Measurements from ENCODE around the gene ZNF536. TPM values are rescaled to one million over a fixed set of nuclear protein-coding genes. Genes with fewer than 3 reads are reported as not detected.

The ZNF536 gene
- total RNA-seq, 1 experiment from 2014 or later = 2.9 TPM

DNA sequence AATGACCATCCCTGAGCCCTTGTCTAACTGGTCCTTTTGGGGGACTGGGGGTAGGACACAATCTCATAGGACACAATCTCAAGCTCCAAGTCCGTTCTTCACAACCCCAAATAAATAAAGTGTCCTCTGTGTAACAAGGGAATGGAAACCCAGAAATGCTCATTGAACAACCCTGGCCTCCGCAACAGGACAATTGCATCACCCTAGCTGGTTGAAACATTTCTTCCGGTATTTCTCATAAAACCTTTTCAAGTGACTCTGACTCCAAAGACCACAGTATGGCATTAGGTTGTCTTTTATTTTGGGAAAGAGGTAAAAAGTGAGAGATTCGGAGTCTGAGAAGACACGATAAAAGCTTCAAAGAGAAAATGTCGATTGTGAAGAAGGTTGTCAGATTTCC lies 186.6 kb downstream of the ZNF536 start:
- no peak for DNase-seq (ENCODE audit: low spot score)
- Histone ChIP-seq H3K36me3 (ENCODE audit: insufficient read depth, low read length, poor library complexity, severe bottlenecking) (no peaks in the 10 kb centered on the region), H3K4me1 (ENCODE audit: insufficient read depth, low read length, poor library complexity, severe bottlenecking) (peaks cover 21% of the 10 kb centered on the region), H3K9me3 (ENCODE audit: low read depth, low read length, poor library complexity, severe bottlenecking) (no peaks in the 10 kb centered on the region), H3K27me3 (replicated peaks; ENCODE audit: insufficient read depth, low read depth, low read length, poor library complexity) (no peaks in the 10 kb centered on the region), H3K27ac (ENCODE audit: low read depth, low read length, poor library complexity, severe bottlenecking) (peak overlapping the region; percentile 66), H3K4me3 (ENCODE audit: low read depth, low read length, poor library complexity, severe bottlenecking) (no peak overlapping the region)
- TF ChIP-seq EZH2 (IDR thresholded peaks at IDR 0.05; ENCODE audit: borderline replicate concordance, low read depth, low read length, poor library complexity, severe bottlenecking) = no peak
- TF ChIP-seq, protein P1, sequence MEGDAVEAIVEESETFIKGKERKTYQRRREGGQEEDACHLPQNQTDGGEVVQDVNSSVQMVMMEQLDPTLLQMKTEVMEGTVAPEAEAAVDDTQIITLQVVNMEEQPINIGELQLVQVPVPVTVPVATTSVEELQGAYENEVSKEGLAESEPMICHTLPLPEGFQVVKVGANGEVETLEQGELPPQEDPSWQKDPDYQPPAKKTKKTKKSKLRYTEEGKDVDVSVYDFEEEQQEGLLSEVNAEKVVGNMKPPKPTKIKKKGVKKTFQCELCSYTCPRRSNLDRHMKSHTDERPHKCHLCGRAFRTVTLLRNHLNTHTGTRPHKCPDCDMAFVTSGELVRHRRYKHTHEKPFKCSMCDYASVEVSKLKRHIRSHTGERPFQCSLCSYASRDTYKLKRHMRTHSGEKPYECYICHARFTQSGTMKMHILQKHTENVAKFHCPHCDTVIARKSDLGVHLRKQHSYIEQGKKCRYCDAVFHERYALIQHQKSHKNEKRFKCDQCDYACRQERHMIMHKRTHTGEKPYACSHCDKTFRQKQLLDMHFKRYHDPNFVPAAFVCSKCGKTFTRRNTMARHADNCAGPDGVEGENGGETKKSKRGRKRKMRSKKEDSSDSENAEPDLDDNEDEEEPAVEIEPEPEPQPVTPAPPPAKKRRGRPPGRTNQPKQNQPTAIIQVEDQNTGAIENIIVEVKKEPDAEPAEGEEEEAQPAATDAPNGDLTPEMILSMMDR (conservative IDR thresholded peaks at IDR 0.05; ENCODE audit: low read depth, low read length) = no peak
- intact Hi-C loops (cut with micrococcal nuclease; ENCODE audit: unreplicated experiment) = no loop called here
- CTCF ChIA-PET = interaction anchor here (0.8 kb wide), 1 partner anchor 798 kb away, joined by 3 read pairs; no protein-coding TSS in a partner anchor
- no TSS peak for BruUV-seq (replicated peaks)
- POLR2A ChIA-PET (ENCODE audit: low non-redundant PET) = no interaction called here

DNA sequence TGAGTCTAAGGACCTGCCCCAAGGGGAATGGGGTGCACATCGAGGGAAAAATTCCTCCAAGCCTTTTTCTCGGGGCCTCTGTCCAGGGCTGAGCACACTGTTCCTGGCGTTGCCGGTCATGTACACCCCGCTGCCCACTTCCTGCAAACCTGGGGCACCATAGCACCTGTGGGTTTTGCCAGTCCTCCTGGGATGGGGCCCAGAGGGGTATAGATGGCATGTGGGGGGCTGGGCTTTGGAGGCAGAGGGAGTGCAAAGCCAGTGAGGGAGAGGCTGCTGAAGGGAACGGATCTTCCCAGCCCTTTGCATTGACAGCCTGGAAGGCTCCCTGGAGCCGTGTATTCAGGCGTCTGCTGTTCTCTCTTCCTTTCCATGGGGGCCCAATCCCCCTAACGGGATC lies 187.3 kb downstream of the ZNF536 start:
- H3K27ac ChIP-seq (ENCODE audit: low read depth, low read length, poor library complexity, severe bottlenecking) = peak overlapping the region; percentile 66
- H3K4me1 ChIP-seq (ENCODE audit: insufficient read depth, low read length, poor library complexity, severe bottlenecking) = peaks cover 21% of the 10 kb centered on the region
- H3K4me3 ChIP-seq (ENCODE audit: low read depth, low read length, poor library complexity, severe bottlenecking) = no peak overlapping the region
- ChIA-PET POLR2A (ENCODE audit: low non-redundant PET) (no interaction called here), CTCF (no interaction called here)
- no peaks in the 10 kb centered on the region for H3K36me3 ChIP-seq (ENCODE audit: insufficient read depth, low read length, poor library complexity, severe bottlenecking)
- no peaks in the 10 kb centered on the region for H3K27me3 ChIP-seq (replicated peaks; ENCODE audit: insufficient read depth, low read depth, low read length, poor library complexity)
- no TSS peak for BruUV-seq (replicated peaks)
- TF ChIP-seq, protein P1 (conservative IDR thresholded peaks at IDR 0.05; ENCODE audit: low read depth, low read length) = no peak
- TF ChIP-seq EZH2 (IDR thresholded peaks at IDR 0.05; ENCODE audit: borderline replicate concordance, low read depth, low read length, poor library complexity, severe bottlenecking) = no peak
- H3K9me3 ChIP-seq (ENCODE audit: low read depth, low read length, poor library complexity, severe bottlenecking) = no peaks in the 10 kb centered on the region
- peak; percentile 64 for DNase-seq (ENCODE audit: low spot score)
- intact Hi-C loops (cut with micrococcal nuclease; ENCODE audit: unreplicated experiment) = no loop called here

DNA sequence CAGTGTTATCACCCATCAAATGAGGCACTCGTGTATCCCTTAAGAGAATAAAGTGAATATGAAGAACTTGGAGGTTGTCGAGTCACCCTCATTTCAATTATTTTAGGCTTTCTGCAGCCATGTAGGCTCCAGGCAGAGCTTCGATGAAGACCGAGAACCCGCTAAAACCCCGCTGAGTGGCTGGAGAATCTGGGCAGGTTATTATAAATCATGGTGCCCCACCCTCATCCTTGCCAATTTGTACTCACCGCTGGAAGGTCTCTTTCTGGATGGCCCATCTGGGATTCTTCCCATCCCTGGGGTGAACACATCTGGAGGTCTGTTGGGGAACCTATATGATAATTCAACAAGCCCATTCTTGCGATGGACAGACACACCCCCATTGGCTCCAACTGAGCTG lies 190.8 kb downstream of the ZNF536 start:
- H3K36me3 ChIP-seq (ENCODE audit: insufficient read depth, low read length, poor library complexity, severe bottlenecking) = no peaks in the 10 kb centered on the region
- H3K27ac ChIP-seq (ENCODE audit: low read depth, low read length, poor library complexity, severe bottlenecking) = no peak overlapping the region
- no peak for DNase-seq (ENCODE audit: low spot score)
- intact Hi-C loops (cut with micrococcal nuclease; ENCODE audit: unreplicated experiment) = no loop called here
- H3K27me3 ChIP-seq (replicated peaks; ENCODE audit: insufficient read depth, low read depth, low read length, poor library complexity) = no peaks in the 10 kb centered on the region
- no peaks in the 10 kb centered on the region for H3K9me3 ChIP-seq (ENCODE audit: low read depth, low read length, poor library complexity, severe bottlenecking)
- BruUV-seq (replicated peaks) = no TSS peak
- no peak overlapping the region for H3K4me3 ChIP-seq (ENCODE audit: low read depth, low read length, poor library complexity, severe bottlenecking)
- TF ChIP-seq EZH2 (IDR thresholded peaks at IDR 0.05; ENCODE audit: borderline replicate concordance, low read depth, low read length, poor library complexity, severe bottlenecking) = no peak
- TF ChIP-seq, protein P1 (conservative IDR thresholded peaks at IDR 0.05; ENCODE audit: low read depth, low read length) = no peak
- H3K4me1 ChIP-seq (ENCODE audit: insufficient read depth, low read length, poor library complexity, severe bottlenecking) = peaks cover 26% of the 10 kb centered on the region
- ChIA-PET CTCF (no interaction called here), POLR2A (ENCODE audit: low non-redundant PET) (no interaction called here)
